Astrocyte (in vitro differentiated cells and primary cell): ENCODE results near the gene ZDHHC8.

ENCODE experiments used
- CTCF ChIP-seq: IDR thresholded peaks from 2 replicates; pipeline ENCODE4 v1.5.1; 2011; ENCODE audit warnings: low read depth, mild to moderate bottlenecking, inconsistent platforms, low read length, moderate library complexity; ENCODE audit not compliant: insufficient read depth
- EZH2 ChIP-seq: IDR thresholded peaks from 2 replicates; pipeline ENCODE4 v1.6.1; 2012; ENCODE audit warnings: mild to moderate bottlenecking, low read length, inconsistent platforms; ENCODE audit not compliant: insufficient read depth

- TF ChIP-seq CTCF, result no peak
- TF ChIP-seq EZH2, result no peak
Measured at GRCh38 chr22:20131597-20131858, at the start of gene ZDHHC8.
